GM18502 (cell line): ENCODE measurements around the gene IL6R.

Source experiments
- ATAC-seq: cut with Tn5 transposase; IDR thresholded peaks from one replicate; pipeline ENCODE4 v1.9.1; 2021; ENCODE audit warnings: mild to moderate bottlenecking; ENCODE audit not compliant: unreplicated experiment, poor library complexity

The IL6R gene

GRCh38 chr1:154422521-154422920 is 17.4 kb downstream of the IL6R start:
- ATAC-seq: no peak

GRCh38 chr1:154423304-154423987 is 18.3 kb downstream of the IL6R start:
- no peak for ATAC-seq

DNA sequence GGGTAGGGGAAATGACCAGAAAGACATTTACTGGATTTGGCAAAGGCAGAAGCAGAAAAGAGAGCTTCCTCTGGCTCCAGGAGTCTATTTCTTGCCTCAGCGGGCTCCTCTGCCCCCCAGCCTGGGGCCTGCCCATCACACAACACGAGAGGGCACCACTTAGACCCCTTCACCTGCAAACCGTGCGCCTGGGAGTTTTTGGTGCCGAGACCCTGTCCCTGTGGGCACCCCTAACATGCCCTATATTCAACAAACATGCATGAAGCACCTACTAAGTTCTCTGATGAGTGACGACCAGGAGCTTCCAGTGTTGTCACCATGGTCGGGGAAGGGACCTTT is 18.8 kb downstream of the IL6R start:
- ATAC-seq: no peak

GRCh38 chr1:154425172-154425571 is 20.0 kb downstream of the IL6R start:
- ATAC-seq: no peak

DNA sequence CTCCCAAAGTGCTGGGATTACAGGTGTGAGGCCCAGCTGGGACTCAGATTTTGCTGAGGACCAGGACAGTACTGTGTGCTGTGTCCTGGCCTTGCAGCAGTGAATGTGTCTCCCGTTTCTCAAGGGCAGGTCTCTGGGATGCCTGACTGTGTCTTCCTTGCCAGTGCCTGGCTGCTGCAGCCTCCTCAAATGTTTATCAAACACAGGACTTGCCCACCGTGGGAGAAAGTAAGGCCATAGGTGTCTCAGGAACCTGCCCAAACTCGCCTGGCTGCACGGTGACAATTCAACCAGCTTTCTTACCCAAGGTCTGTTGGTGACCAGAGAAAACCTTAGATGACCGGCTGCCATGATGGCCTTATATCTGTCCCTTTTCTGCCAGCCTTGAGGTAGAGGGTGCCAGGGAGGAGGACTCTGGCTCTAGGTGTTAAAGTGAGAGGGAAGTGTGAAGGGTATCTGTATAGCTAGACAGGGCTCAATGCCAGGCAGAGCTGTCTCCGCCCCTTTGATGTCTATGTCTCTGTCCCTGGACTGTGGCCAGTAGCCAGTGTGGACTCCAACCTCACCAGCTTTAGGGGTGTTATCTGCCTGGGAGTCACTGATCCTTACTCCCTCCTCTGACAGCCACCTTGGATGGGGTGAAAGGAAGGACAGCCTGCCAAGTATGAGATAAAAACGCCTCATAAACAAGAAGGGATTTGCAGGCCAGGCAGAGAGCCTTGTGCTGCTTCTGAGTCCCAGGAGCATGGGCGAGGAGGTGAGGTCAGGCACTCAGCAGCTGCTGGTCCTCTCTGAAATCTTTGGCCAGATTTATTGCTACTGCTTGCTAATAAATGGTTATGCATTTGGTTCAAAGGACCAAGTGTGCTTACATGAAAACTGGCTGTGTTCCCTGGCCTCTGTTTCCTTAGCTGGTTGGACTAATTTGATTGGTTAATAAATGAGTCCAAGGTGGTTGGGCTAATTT is 22.3 kb downstream of the IL6R start:
- ATAC-seq: no peak

GRCh38 chr1:154429118-154429517 is 24.0 kb downstream of the IL6R start:
- no peak for ATAC-seq

GRCh38 chr1:154429841-154430611 is 24.9 kb downstream of the IL6R start:
- ATAC-seq: no peak

GRCh38 chr1:154430903-154431302 is 25.8 kb downstream of the IL6R start:
- ATAC-seq: no peak

DNA sequence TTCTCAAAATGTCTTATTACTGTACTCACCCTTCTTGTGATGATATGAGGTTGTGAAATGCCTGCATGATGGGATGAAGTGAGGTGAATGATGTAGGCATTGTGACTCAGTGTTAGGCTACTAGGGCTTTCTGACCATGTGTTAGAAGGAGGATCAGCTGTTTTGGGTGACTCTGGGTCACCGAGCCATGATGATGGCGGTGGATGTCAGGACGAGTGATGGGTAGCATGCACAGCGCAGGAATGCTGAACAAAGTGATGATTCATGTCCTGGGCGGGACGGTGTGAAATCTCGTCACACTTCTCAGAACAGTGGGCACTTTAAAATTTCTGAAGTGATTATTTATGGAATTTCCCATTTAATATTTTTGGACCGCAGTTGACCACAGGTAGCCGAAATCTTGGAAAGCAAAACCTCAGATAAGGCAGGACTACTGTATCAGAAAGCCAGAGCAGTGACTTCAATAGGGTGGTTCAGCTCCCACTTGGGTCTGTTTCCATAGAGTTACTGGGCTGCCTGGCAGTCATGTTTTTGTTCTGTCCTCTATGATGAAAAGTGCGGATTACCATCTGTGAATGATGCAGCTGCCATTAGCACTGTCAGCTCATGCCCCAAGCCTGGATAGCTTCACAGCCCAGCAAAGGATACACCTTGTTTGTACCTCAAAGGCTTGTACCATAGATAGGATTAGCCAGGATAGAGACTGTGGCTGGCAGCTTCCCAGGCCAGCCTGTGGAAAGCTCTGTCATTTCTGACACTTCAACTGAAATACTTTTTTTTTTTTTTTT is 26.6 kb downstream of the IL6R start:
- ATAC-seq: no peak

GRCh38 chr1:154433161-154433764 is 28.1 kb downstream of the IL6R start:
- no peak for ATAC-seq

DNA sequence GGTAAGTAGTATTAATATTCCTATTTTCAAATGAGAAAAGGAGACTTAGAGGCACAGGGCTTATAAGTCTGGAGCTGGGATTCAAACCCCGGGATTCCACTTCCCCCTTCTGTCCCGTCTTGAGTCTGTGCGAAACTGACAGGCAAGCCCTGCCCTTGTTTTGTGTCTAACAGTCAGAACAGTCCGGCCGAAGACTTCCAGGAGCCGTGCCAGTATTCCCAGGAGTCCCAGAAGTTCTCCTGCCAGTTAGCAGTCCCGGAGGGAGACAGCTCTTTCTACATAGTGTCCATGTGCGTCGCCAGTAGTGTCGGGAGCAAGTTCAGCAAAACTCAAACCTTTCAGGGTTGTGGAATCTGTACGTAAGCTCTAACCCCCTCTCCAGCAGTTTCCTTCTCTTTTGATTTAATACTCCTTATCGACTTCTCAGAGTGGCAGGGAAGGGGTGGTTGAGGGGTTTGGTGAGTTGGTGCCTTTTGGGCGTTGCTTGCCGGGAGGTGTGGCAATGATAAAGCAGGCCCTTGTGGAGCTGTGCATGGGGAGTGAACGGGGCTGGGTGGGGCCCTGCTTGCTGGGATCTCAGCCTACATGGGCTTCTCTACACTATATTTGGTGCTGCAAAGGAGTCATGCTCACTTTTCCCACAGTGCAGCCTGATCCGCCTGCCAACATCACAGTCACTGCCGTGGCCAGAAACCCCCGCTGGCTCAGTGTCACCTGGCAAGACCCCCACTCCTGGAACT is 29.4 kb downstream of the IL6R start:
- ATAC-seq: no peak

GRCh38 chr1:154435599-154436200 is 30.6 kb downstream of the IL6R start:
- ATAC-seq: no peak

DNA sequence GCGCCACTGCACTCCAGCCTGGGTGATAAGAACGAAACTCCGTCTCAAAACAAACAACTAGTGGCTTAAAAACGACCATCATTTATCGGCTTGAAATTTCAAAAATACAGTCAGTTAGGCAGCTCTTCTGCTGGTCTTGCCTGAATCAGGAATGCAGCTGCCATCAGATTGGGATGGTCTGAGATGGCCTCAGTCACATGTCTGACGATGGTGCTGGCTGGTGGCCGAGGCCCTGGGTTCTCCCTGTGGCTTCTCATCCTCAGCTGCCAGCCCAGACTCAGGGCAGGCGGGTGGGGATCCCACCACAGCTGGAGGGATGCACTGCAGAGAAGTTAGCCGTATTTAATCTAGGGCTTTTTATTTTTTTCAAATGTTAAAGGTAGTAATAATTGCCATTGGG is 31.3 kb downstream of the IL6R start:
- no peak for ATAC-seq

DNA sequence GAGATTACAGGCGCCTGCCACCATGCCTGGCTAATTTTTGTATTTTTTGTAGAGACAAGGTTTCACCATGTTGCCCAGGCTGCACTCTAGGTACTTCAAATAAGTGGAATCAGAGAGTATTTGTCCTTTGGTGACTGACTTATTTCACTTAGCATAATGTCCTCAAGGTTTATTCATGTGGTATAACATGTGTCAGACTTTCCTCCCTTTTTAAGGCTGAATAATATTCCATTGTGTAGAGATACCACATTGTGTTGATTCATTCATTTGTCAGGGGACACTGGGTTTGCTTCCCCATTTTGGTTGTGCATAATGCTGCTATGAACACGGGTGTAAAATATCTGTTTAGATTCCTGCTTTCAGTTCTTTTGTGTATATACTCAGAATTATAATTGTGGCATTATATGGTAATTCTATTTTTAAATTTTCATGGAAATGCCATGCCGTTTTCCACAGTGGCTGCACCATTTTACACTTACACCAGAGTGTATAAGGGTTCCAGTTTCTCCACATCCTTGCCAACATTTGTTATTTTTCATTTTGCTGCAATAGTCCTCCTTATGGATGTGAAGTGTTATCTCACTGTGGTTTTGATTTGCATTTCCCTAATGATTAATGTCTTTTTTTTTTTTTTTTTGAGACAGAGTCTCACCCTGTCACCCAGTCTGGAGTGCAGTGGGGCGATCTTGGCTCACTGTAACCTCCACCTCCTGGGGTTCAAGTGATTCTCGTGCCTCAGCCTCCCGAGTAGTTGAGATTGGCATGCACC is 35.1 kb downstream of the IL6R start:
- no peak for ATAC-seq

- no peak for ATAC-seq
These were observed 36.2 kb downstream of the IL6R start for GRCh38 chr1:154441241-154441888.

GRCh38 chr1:154442006-154442740 is 37.0 kb downstream of the IL6R start:
- ATAC-seq: no peak
